ENCODE results near the gene SSBP1.
"Not testable (repeated sequence)": the region's sequence is repeated elsewhere in the genome, so short reads cannot be mapped to it uniquely, and the experiment has no call there.

Gene SSBP1, protein sequence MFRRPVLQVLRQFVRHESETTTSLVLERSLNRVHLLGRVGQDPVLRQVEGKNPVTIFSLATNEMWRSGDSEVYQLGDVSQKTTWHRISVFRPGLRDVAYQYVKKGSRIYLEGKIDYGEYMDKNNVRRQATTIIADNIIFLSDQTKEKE

DNA sequence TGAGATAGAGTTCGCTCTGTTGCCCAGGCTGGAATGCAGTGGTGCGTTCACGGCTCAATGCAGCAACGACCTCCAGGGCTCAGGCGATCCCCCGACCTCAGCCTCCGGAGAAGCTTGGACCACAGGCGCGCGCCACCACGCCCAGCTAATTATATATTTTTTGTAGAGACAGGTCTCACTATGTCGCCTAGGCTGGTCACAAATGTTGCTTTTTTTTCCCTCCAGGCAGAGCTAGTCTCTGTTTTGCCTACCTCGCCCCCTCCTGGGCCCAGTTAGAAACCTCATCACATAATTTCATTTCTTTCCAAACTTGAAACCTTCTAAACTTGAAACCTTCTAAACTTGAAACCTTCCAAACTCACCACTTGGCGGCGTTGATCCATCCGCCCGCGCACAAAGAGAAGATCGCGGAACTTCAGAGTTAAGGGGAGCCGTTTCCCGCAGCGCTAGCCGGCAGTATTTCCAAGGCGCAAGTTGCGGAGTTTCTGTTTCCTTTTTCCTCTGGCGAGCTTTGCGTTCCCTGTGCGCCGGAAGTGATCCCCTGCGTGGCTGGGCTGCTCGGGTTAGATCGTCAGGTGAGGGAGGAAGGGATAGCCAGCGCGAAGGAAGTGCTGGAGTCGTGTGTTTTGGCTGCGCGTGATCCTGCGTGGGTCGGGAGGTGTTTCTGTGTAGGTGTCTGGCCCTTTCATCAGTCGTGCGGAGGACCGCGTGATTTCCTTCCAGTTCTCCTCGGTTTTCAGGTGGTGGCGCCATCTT, at the start of gene SSBP1:
Gene SSBP1, plus strand, starts transcription at position 523 of the 756 bp plus-strand sequence. CDS start 809 bp downstream, outside the sequence.
- TF ChIP-seq Cebpa-rat (IDR thresholded peaks at IDR 0.05): no peak

DNA sequence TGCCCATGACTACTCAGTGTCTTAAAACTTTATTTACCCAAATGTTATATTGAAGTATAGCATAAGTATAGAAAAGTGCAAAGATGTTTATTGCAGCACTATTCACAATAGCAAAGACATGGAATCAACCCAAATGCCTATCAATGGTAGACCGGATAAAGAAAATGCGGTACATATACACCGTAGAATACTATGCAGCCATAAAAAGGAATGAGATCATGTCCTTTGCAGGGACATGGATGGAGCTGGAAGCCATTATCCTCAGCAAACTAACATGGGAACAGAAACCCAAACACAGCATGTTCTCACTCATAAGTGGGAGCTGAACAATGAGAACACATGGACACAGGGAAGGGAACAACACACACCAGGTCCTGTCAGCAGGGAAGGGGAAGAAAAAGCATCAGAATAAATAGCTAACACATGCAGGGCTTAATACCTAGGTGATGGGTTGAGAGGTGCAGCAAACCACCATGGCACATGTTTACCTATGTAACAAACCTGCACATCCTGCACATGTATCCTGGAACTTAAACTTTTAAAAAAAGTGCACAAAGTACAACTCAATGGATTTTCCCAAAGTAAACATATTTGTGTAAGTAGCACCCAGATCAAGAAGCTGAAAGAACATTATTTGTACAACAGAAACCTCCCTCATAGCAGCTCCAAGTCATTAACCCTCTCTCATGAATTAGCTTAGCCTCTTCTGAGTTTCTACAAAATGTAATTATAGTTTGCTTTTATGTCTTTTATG, 48.9 kb upstream of the SSBP1 start:
- H3K27me3 ChIP-seq, H3K9ac ChIP-seq, H3K4me3 ChIP-seq, H3K9me3 ChIP-seq, H3K27ac ChIP-seq, H3K4me2 ChIP-seq, H3K4me1 ChIP-seq: not testable (repeated sequence)
- Histone ChIP-seq H4K20me1 (peaks cover 19% of the 10 kb centered on the region), H3K36me3 (peaks cover 16% of the 10 kb centered on the region)

More for the DNA sequence above, at the start of gene SSBP1:
- H3K4me3 ChIP-seq: peak within 1 kb of the TSS; percentile 80
- peak within 1 kb of the TSS; percentile 87 for H3K4me2 ChIP-seq
- H3K27me3 ChIP-seq: no peaks in the 10 kb centered on the region
- peaks cover 34% of the 10 kb centered on the region for H3K4me1 ChIP-seq
- H3K27ac ChIP-seq: peak within 1 kb of the TSS; percentile 86
- peak within 1 kb of the TSS; percentile 88 for H3K9ac ChIP-seq
- peaks cover 30% of the 10 kb centered on the region for H4K20me1 ChIP-seq
- H3K36me3 ChIP-seq: peaks cover 34% of the 10 kb centered on the region
- no peaks in the 10 kb centered on the region for H3K9me3 ChIP-seq

DNA sequence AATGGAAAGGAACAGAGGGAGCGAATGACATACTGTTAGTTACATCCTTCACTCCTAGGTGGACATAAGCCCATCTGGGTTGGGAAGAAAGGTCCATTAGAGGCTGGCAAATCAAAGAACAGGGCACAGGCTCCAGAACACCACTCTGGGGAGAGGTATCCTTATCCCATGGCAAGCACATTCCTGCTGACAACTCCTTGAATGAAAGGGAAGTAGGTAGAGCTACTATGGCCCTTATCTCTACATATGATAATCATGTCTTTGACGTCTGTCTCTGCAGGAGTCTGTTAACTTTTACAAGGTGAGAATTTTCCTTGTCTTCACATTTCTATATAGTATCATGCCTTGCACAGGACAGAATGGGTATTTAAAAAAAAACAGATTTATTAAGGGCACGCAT, 46.6 kb upstream of the SSBP1 start:
- Histone ChIP-seq H3K9ac (no peak overlapping the region), H3K27me3 (no peaks in the 10 kb centered on the region), H3K4me3 (no peak overlapping the region), H3K36me3 (peaks cover 1% of the 10 kb centered on the region; the same call in 1 of the 2 replicates), H3K4me1 (peaks cover 16% of the 10 kb centered on the region), H3K27ac (no peak overlapping the region), H3K4me2 (no peak overlapping the region), H3K9me3 (no peaks in the 10 kb centered on the region), H4K20me1 (peaks cover 34% of the 10 kb centered on the region)
- TF ChIP-seq Cebpa-rat (IDR thresholded peaks at IDR 0.05): no peak

DNA sequence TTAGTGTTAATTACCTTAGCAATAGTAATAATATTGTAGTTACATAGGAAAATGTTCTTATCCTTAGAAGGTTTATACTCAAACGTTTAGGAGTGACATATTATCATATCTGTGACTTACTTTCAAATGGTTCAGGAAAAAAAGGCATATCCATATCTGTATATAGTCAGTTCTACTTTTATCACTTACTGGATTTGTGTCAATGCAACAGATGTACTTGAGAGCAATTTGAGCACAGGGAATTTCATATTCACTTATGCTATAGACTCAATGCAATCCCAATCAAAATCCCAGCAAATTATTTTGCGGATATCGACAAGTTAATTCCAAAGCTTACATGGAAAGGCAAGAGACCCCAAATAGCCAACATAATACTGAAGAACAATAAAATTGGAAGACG, 46.2 kb upstream of the SSBP1 start:
- no peak overlapping the region for H3K27ac ChIP-seq
- no peak overlapping the region for H3K4me3 ChIP-seq
- H3K9me3 ChIP-seq: no peaks in the 10 kb centered on the region
- no peaks in the 10 kb centered on the region for H3K36me3 ChIP-seq
- TF ChIP-seq Cebpa-rat (IDR thresholded peaks at IDR 0.05): no peak
- no peak overlapping the region for H3K9ac ChIP-seq
- H3K27me3 ChIP-seq: no peaks in the 10 kb centered on the region
- H3K4me1 ChIP-seq: peaks cover 14% of the 10 kb centered on the region
- H4K20me1 ChIP-seq: peaks cover 36% of the 10 kb centered on the region
- no peak overlapping the region for H3K4me2 ChIP-seq

DNA sequence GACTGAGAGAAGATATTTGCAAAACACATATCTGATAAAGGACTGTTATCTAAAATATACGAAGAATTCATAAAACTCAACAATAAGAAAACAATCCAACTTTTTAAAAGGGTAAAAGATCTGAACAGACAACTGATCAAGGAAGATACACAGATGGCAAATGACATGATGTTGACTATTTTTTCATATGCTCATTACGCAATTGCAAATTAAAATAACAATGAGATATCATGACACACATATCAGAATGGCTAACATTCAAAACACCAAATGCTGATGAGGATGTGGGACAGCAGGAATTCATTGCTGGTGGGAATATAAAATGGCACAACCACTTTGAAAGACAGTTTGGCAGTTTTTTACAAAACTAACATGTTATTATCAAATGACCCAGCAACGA, 45.1 kb upstream of the SSBP1 start:
- Histone ChIP-seq H3K27ac (no peak overlapping the region), H3K4me3 (no peak overlapping the region), H3K9me3 (no peaks in the 10 kb centered on the region), H3K27me3 (no peaks in the 10 kb centered on the region), H3K4me2 (no peak overlapping the region), H4K20me1 (peaks cover 47% of the 10 kb centered on the region), H3K9ac (no peak overlapping the region), H3K36me3 (no peaks in the 10 kb centered on the region), H3K4me1 (peaks cover 23% of the 10 kb centered on the region)
- no peak for TF ChIP-seq Cebpa-rat (IDR thresholded peaks at IDR 0.05)

DNA sequence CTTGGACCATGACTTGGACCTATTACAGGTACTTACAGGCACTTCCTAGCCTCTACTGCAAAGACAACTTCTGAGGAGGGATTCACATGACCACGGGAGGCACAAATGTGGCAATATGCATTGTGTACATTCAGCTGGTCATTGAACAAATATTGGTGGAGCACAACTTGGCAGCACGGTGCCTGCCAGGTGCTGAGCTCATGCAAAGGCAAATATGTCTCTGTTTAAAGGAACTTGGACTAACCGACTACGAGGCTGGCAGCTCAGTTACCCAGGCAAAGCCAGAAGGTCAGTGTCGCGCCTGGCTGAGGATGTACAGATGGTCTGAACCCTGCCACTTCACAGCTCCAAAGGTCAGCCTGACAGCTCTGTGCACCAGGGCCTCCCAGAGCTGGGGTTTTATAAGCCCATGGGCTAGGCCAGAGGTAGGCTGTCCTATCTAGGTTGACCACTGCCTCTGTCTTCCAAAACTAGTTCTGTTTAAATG, 42.3 kb upstream of the SSBP1 start:
- Histone ChIP-seq H3K4me1 (peaks cover 50% of the 10 kb centered on the region), H3K9ac (no peak overlapping the region), H4K20me1 (peaks cover 74% of the 10 kb centered on the region), H3K36me3 (no peaks in the 10 kb centered on the region), H3K27ac (no peak overlapping the region), H3K4me3 (no peak overlapping the region), H3K27me3 (no peaks in the 10 kb centered on the region), H3K9me3 (no peaks in the 10 kb centered on the region), H3K4me2 (peak overlapping the region; percentile 27; the same call in 1 of the 2 replicates)
- no peak for TF ChIP-seq Cebpa-rat (IDR thresholded peaks at IDR 0.05)

DNA sequence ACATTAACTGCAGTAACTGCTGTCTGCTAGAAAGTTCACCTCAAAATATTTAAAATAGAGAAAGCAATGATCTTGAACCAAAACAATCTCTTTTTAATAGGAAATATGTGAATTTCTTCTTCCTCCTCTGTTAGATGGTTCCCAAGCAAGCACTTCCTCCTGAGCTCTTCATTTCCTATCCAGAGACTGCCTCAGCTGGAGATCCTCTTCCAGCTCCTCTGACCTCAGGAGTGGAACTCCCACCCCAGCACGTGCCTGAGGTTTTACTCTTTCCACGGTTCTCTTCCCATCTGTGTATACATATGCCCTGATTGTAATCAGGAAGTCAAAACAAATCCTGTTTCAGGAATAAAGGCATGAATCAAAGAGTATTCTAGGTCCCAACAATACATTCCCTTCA, 41.8 kb upstream of the SSBP1 start:
- no peak for TF ChIP-seq Cebpa-rat (IDR thresholded peaks at IDR 0.05)
- Histone ChIP-seq H3K27ac (no peak overlapping the region), H3K4me3 (no peak overlapping the region), H4K20me1 (peaks cover 71% of the 10 kb centered on the region), H3K4me2 (peak overlapping the region; percentile 27; the same call in 1 of the 2 replicates), H3K27me3 (no peaks in the 10 kb centered on the region), H3K9me3 (no peaks in the 10 kb centered on the region), H3K9ac (no peak overlapping the region), H3K4me1 (peaks cover 53% of the 10 kb centered on the region), H3K36me3 (no peaks in the 10 kb centered on the region)

DNA sequence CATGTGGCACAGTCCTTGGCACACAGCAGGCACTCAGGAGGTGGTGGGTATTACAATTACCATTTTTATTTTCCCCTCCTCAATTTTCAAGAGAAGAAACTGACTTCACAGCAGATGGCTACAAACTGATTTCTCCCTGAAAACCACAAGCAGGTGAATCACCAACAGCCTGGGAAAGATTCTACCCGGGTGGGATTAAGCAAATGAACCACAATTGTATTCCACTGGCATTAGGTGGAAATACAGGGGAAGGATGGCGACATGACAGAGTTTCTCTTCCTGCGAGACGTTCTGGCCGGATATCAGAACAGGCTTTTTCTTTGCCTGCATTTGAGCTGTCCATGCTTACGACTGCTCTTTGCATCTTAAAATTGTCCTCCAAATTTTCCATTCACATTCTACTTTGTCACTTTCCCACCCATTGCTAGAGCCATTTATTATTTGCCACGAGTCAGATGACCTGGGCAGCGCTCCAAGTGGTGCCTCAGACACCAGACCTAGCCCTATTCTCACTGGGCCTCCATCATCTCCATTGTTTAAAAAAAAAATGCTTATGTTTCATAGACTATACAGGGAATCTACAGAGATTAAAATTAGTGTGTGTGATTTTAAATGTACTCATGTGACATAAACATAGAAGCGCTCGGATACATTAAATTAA, 40.8 kb upstream of the SSBP1 start:
- peak overlapping the region; percentile 10 for H3K4me2 ChIP-seq
- H3K9me3 ChIP-seq: no peaks in the 10 kb centered on the region
- H4K20me1 ChIP-seq: peaks cover 66% of the 10 kb centered on the region
- H3K27ac ChIP-seq: no peak overlapping the region
- H3K9ac ChIP-seq: no peak overlapping the region
- H3K36me3 ChIP-seq: no peaks in the 10 kb centered on the region
- peaks cover 55% of the 10 kb centered on the region for H3K4me1 ChIP-seq
- H3K4me3 ChIP-seq: no peak overlapping the region
- no peak for TF ChIP-seq Cebpa-rat (IDR thresholded peaks at IDR 0.05)
- no peaks in the 10 kb centered on the region for H3K27me3 ChIP-seq

DNA sequence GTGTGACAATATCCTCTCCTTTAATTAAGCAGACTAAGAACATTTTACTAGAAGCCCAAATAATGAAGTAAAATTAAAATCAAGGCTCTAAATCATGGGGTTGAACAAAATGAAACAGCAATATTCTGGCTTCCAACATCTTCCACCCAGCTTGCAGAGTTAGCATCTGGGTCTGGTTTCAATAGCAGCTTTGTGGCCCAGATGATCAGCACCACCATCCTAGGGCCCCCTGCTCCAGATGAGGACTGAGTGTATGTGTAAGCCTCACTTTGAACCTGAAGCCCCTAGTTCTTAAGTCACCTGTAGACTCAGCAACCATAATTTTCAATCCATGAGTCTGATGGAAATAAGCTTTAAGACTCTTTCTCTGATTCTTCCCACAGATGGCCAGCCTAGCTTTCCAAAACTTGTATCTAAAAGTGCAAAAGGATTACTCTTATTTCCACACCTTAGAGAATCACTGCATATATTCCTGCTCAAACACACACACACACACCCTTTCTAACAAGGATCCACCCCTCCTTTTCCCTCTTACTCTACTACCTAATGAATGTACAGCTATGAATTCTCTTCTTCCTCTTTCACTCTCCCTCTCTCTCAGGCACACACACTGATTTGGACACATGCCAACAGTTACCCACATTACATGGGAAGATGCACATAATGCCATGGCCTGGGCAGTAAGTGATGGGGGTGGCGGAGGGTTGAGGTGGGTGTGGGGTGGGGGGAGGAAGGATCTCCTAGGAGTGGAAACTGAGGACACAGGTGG, 39.7 kb upstream of the SSBP1 start:
- Histone ChIP-seq H3K9ac (no peak overlapping the region), H4K20me1 (peaks cover 59% of the 10 kb centered on the region), H3K4me2 (peak overlapping the region; percentile 91), H3K36me3 (no peaks in the 10 kb centered on the region), H3K4me1 (peaks cover 62% of the 10 kb centered on the region), H3K27ac (no peak overlapping the region), H3K27me3 (0 out of 2 replicates have a peak, but pooled peaks cover 7% of the 10 kb centered on the region), H3K4me3 (no peak overlapping the region), H3K9me3 (no peaks in the 10 kb centered on the region)
- no peak for TF ChIP-seq Cebpa-rat (IDR thresholded peaks at IDR 0.05)

Data from BLaER1 (cell line).